Measurements from ENCODE around the gene TUT1.

DNA sequence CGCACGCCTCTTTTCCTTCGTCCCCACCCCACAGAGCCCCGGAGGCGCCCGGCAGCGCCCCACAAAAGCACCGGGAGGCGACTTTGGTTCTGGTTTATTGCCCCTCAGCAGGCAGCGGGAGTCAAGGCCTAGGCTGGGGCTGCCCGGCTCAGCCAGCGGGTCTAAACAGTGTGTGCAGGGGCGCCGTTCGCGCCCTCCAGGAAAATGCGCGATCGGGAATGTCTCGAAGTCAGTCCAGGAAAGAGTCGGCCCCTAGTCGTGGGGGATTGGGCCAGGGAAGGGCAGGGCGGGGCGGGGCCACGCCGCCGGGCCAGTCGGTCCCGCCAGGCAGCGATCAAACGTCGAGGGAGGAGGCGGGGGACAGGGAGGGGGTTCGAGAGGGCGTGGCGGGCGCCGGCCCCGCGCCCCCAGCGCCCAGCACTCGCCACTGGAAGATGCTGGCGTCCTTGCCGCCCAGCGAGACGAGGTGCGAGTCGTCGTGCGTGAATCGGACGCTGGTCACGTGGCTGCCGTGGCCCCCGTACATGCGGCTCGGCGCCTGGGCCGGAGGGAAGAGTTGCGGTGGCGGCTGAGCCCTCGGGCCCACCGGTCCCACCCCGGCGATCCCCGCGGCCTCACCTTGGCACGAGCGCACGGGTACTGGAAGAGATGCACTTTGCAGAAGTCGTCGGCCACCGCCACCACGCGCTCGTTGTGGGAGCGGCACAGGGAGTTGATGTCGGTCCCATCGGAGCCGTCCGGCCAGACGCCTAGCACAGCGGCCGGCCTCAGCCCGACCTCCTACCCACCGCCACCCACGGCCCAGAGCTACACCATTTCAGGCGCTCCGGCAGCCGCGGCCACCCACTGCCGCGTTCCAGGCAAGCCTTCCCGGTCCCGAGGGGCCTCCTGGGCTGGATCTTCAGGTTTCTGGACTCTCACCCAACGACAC, 11.1 kb upstream of the TUT1 start:
- TF ChIP-seq, protein P1, sequence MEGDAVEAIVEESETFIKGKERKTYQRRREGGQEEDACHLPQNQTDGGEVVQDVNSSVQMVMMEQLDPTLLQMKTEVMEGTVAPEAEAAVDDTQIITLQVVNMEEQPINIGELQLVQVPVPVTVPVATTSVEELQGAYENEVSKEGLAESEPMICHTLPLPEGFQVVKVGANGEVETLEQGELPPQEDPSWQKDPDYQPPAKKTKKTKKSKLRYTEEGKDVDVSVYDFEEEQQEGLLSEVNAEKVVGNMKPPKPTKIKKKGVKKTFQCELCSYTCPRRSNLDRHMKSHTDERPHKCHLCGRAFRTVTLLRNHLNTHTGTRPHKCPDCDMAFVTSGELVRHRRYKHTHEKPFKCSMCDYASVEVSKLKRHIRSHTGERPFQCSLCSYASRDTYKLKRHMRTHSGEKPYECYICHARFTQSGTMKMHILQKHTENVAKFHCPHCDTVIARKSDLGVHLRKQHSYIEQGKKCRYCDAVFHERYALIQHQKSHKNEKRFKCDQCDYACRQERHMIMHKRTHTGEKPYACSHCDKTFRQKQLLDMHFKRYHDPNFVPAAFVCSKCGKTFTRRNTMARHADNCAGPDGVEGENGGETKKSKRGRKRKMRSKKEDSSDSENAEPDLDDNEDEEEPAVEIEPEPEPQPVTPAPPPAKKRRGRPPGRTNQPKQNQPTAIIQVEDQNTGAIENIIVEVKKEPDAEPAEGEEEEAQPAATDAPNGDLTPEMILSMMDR (conservative IDR thresholded peaks at IDR 0.05 in 1 of 2, IDR thresholded peaks at IDR 0.05 in 1 of 2; ENCODE audit: extremely low read depth in 1 of 2, insufficient read depth in 1 of 2, low read depth in 1 of 2, low read length in 2 of 2) = no peak
- TF ChIP-seq EZH2 (IDR thresholded peaks at IDR 0.05; ENCODE audit: borderline replicate concordance, low read length) = no peak

Data from mammary epithelial cell (primary cell).